GM13976 (cell line): Measurements from ENCODE around the gene RGPD4.

Experiments used
- DNase-seq: peaks from one replicate; pipeline ENCODE4 v3.0.0; 2012; ENCODE audit warnings: low spot score
- CTCF ChIP-seq: IDR thresholded peaks from 2 replicates; pipeline ENCODE4 v1.5.1; 2012; ENCODE audit warnings: borderline replicate concordance, mild to moderate bottlenecking; ENCODE audit not compliant: insufficient read depth; ENCODE audit errors: extremely low read depth, missing control alignments, control extremely low read depth
- in situ Hi-C: fragments of 300-500 bp; cut with MboI; formaldehyde crosslinking; loops from one replicate; pipeline ENCODE4 v1.12.0; 2022; ENCODE audit warnings: low sequenced_read_pairs, mixed read lengths, inconsistent platforms; ENCODE audit not compliant: unreplicated experiment

Gene RGPD4

GRCh38 chr2:107807988-107808387 lies 18.7 kb upstream of the RGPD4 start:
- TF ChIP-seq CTCF, result no peak
- in situ Hi-C loops, result no loop called here
- DNase-seq, result no peak

- TF ChIP-seq CTCF, result no peak
- in situ Hi-C loops, result no loop called here
- no peak for DNase-seq
Observed at GRCh38 chr2:107808959-107809358, 17.7 kb upstream of the RGPD4 start.

GRCh38 chr2:107809835-107810234 lies 16.9 kb upstream of the RGPD4 start:
- in situ Hi-C loops, result no loop called here
- no peak for TF ChIP-seq CTCF
- no peak for DNase-seq

- TF ChIP-seq CTCF, result no peak
- in situ Hi-C loops, result no loop called here
- DNase-seq, result no peak
Observed at GRCh38 chr2:107810734-107811133, 16.0 kb upstream of the RGPD4 start.

GRCh38 chr2:107811411-107811810 lies 15.3 kb upstream of the RGPD4 start:
- DNase-seq, result no peak
- in situ Hi-C loops, result no loop called here
- no peak for TF ChIP-seq CTCF

- TF ChIP-seq CTCF, result no peak
- in situ Hi-C loops, result no loop called here
- DNase-seq, result no peak
Observed at GRCh38 chr2:107812006-107812405, 14.7 kb upstream of the RGPD4 start.

GRCh38 chr2:107817378-107817777 lies 9.3 kb upstream of the RGPD4 start:
- TF ChIP-seq CTCF, result no peak
- in situ Hi-C loops, result no loop called here
- no peak for DNase-seq
